Psoas muscle (tissue), 8 donors: Measurements from ENCODE around the gene THAP4. TPM values are rescaled to one million over a fixed set of nuclear protein-coding genes. Genes with fewer than 3 reads are reported as not detected.

Experiments
- ATAC-seq, 4 donors: fragments of 200-7000 bp; cut with Tn5 transposase; one replicate each; pipeline ENCODE4 v1.9.1; 2020; ENCODE audit warnings: moderate library complexity in 3 of 4, mild to moderate bottlenecking in 2 of 4
- DNase-seq, 2 donors: peaks; one replicate each; pipeline ENCODE4 v3.0.0-alpha.2; 2020
- H3K27ac ChIP-seq: fragments of 200-600 bp; one replicate; pipeline ENCODE4 v1.8.0; 2022
- H3K27me3 ChIP-seq, 3 donors: fragments of 200-600 bp in 1 of 3; one replicate each; pipeline versions ENCODE4 v1.6.1 to v1.8.0; 2013 to 2022; ENCODE audit warnings: low read length in 2 of 3, mild to moderate bottlenecking in 2 of 3, moderate library complexity in 1 of 3; ENCODE audit not compliant: insufficient read depth in 3 of 3
- H3K36me3 ChIP-seq, 2 donors: fragments of 200-600 bp in 1 of 2; one replicate each; pipeline versions ENCODE4 v1.6.1 to v1.8.0; 2013 to 2022; ENCODE audit warnings: low read depth in 1 of 2, mild to moderate bottlenecking in 1 of 2, moderate library complexity in 1 of 2; ENCODE audit not compliant: insufficient read depth in 1 of 2
- H3K4me1 ChIP-seq: fragments of 200-600 bp; one replicate; pipeline ENCODE4 v1.8.0; 2022
- H3K4me3 ChIP-seq: fragments of 200-600 bp; one replicate; pipeline ENCODE4 v1.8.0; 2022; ENCODE audit warnings: mild to moderate bottlenecking
- H3K9me3 ChIP-seq: fragments of 200-600 bp; one replicate; pipeline ENCODE4 v1.8.0; 2022
- WGBS, 3 donors: extraction: QIAGEN DNeasy Blood & Tissue Kit; methylation state at CpG; one replicate each; pipeline versions ENCODE4 v1.1.6 to v1.1.7; 2013; 5-methylcytosine and 5-hydroxymethylcytosine counted together
- intact Hi-C, 2 donors: fragments of 100-400 bp; cut with DNase I; formaldehyde crosslinking; loops; one replicate each; pipeline versions ENCODE4 v1.11.0 to v1.14.2; 2022
- long read RNA-seq, 2 donors: library from polyadenylated mRNA; unstranded; transcript quantifications; one replicate each; pipeline ENCODE4 v2.0.0, GENCODE V29; 2021
- polyA plus RNA-seq, 3 donors: library from polyadenylated mRNA; stranded (reverse); fragments of 200-250 nt; gene quantifications; one replicate each; pipeline ENCODE4 v1.2.3, GENCODE V29; 2013
- total RNA-seq, 4 donors: library from RNA; stranded (reverse); fragmentation: NEBNext Ultra II Directional in 2 of 4; extraction: Animal tissue kit (Norgen Biotek cat#: 25700) in 2 of 4; gene quantifications; one replicate each; pipeline versions ENCODE4 v1.2.1 to v1.2.4, GENCODE V29; 2021 to 2023
- TF ChIP-seq, protein P1 (sequence below): fragments of 200-600 bp; IDR thresholded peaks from one replicate; pipeline ENCODE4 v1.8.0; 2022; ENCODE audit warnings: antibody characterized with exemption
- donor health status: healthy with polysubstance abuse.
- donor health status: DM: no; HTN: no; CAD: no; lungs with moderate emphysema.
- donor health status: Bipolar disorder and iron deficiency.
- donor health status: healthy.
- donor health status: DM: yes; HTN: yes; CAD: no.
- donor health status: DM: no; HTN: no; CAD: no.
- donor health status: DM: no; HTN: no; CAD: no.
- donor health status: DM: yes; HTN: yes; CAD: no.

Gene THAP4, protein sequence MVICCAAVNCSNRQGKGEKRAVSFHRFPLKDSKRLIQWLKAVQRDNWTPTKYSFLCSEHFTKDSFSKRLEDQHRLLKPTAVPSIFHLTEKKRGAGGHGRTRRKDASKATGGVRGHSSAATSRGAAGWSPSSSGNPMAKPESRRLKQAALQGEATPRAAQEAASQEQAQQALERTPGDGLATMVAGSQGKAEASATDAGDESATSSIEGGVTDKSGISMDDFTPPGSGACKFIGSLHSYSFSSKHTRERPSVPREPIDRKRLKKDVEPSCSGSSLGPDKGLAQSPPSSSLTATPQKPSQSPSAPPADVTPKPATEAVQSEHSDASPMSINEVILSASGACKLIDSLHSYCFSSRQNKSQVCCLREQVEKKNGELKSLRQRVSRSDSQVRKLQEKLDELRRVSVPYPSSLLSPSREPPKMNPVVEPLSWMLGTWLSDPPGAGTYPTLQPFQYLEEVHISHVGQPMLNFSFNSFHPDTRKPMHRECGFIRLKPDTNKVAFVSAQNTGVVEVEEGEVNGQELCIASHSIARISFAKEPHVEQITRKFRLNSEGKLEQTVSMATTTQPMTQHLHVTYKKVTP
- total RNA-seq = 10 to 100 TPM; 64.9 to 96.7 (median 79.4) TPM
- 100 to 1,000 TPM in 1 of 3 donors, 10 to 100 TPM in 2; 86.6 to 133 (median 93.1) TPM for polyA plus RNA-seq
- long read RNA-seq, donor 1, transcript THAP4-204 (6 exons, 2,367 nt) = major isoform, 51 of 69 reads
- long read RNA-seq, donor 1, partial matches to known transcripts = 8 of 69 reads
- long read RNA-seq, donor 1, other reads (novel, unspliced or antisense) = 6 of 69 reads
- long read RNA-seq, donor 2, transcript THAP4-204 (6 exons, 2,367 nt) = major isoform, 103 of 147 reads
- long read RNA-seq, donor 2, partial matches to known transcripts = 29 of 147 reads
- long read RNA-seq, donor 2, other reads (novel, unspliced or antisense) = 12 of 147 reads

DNA sequence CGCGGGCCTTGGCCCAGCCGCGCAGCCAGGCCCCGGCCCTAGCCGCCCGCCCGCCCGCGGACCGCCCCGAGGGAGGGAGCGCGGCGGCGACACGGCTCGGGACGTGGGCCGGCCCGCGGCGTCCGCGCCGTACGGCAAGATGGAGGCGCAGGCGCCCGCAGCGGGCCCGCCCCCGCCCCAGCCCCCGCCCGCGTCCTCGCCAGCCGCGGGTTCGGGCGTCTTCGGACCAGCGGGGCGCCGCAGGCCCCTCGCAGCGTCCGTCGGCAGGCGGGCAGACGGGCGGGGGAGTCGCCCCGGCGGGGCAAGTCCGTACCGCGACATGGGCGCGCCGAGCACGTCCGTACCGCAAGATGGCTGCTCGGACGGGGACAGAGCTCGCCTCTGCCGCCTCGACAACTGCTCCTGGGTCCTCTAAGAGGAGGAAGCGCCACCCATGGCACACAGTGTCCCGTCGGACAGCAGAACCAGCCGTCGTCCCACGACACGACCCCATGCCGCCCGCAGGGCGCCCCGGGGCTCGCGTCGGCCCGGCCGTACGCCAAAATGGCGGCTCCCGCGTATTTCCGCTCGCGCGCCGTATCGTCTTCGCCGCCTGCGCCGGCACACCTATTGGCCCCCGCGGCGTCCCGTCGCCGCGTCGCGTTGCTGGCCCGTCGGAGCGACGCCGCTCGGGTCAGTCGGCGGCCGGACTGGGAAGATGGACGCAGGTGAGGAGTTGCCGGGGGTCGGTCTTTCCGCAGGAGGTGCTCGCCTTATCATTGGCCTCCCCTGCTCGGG lies at the start of gene THAP4, which contains the start of gene ATG4B:
Gene THAP4, minus strand, starts transcription at position 141 of the 777 bp plus-strand sequence. CDS start 141 bp downstream, outside the sequence.
Gene ATG4B, plus strand, starts transcription at position 676 of the 777 bp plus-strand sequence. Its CDS starts 22 bp downstream, at position 698.
- peaks cover 0 to 31% of the 10 kb centered on the region in 2 donors for H3K36me3 ChIP-seq
- peak within 1 kb of the TSS; percentile 99 for H3K27ac ChIP-seq
- intact Hi-C loops = loop anchor here in 1 of 2 donors (10.0 kb wide), 1 partner anchor 272 kb away; no protein-coding TSS in a partner anchor
- WGBS, 3 donors = 0% methylated on average over 70 to 123 of the region's 123 CpGs
- peak; percentile 92 to 94 (median 92) for ATAC-seq
- peaks cover 5% of the 10 kb centered on the region for H3K9me3 ChIP-seq
- TF ChIP-seq, protein P1, sequence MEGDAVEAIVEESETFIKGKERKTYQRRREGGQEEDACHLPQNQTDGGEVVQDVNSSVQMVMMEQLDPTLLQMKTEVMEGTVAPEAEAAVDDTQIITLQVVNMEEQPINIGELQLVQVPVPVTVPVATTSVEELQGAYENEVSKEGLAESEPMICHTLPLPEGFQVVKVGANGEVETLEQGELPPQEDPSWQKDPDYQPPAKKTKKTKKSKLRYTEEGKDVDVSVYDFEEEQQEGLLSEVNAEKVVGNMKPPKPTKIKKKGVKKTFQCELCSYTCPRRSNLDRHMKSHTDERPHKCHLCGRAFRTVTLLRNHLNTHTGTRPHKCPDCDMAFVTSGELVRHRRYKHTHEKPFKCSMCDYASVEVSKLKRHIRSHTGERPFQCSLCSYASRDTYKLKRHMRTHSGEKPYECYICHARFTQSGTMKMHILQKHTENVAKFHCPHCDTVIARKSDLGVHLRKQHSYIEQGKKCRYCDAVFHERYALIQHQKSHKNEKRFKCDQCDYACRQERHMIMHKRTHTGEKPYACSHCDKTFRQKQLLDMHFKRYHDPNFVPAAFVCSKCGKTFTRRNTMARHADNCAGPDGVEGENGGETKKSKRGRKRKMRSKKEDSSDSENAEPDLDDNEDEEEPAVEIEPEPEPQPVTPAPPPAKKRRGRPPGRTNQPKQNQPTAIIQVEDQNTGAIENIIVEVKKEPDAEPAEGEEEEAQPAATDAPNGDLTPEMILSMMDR = no peak
- peak within 1 kb of the TSS; percentile 87 for H3K4me3 ChIP-seq
- no peaks in the 10 kb centered on the region for H3K27me3 ChIP-seq
- DNase-seq = peak; percentile 88 to 93
- H3K4me1 ChIP-seq = peaks cover 30% of the 10 kb centered on the region

DNA sequence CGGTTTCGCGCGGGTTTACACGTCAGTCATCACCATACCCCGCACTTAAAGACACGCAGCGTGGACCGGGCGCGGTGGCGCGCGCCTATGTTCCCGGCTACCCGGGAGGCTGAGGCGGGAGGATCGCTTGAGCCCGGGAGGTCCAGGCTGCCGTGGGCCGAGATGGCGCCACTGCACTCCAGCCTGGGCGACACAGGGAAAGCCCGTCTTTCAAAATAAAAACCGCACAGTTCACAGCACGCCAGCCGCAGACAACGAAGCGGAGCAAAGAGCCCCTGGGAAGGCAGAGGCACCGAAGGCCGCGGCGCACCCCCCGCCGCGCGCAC lies 49.3 kb upstream of the THAP4 start:
- ATAC-seq = peak; percentile 1 to 4 (median 2)
- Histone ChIP-seq H3K4me3 (peak overlapping the region; percentile 98), H3K9me3 (no peaks in the 10 kb centered on the region), H3K27me3 (no peaks in the 10 kb centered on the region), H3K36me3 (peaks cover 5 to 50% of the 10 kb centered on the region in 2 donors), H3K4me1 (peaks cover 30% of the 10 kb centered on the region), H3K27ac (peak overlapping the region; percentile 98)
- TF ChIP-seq, protein P1 = no peak
- DNase-seq = no peak
- intact Hi-C loops = loop anchor here in 1 of 2 donors (5.0 kb wide), 1 partner anchor 46 kb away; the partner anchor contains the start of gene D2HGDH
- 0 to 1% (median 0%) methylated on average over 20 to 37 of the region's 37 CpGs for WGBS, 3 donors

DNA sequence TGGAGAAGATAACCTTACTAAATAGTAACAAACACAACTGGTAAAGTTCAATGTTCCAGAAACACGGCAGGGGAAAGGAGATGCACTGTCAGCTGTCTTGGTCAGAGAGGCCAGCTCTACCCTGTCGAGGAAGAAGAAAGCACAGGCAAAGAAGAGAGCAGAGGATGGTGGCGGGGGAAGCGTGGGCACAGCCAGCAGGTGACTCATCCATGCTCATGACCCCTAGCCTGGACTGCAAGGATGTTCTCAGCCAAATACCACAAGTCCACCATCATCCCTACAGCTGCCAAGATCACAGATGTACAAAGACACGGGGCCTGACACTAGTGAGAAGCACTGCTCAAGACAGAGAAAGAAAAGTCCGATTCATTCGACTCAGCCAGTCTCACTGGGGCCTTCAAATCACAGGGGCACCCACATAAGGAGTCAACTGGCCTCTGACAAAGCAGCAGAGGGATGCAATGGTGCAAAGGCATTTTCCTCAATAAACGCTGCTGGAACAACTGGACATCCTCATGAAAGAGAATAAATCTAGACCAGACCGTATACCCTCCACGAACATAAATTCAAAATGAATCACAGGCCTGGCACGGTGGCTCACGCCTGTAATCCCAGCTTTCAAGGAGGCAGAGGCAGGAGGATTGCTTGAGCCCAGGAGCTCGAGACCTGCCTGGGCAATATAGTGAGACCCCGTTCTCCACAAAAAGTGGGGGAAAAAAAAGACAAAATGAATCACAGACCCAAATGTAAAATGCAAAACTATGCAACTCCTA lies 44.1 kb upstream of the THAP4 start:
- TF ChIP-seq, protein P1 = no peak
- Histone ChIP-seq H3K36me3 (peaks cover 0 to 72% of the 10 kb centered on the region in 2 donors), H3K4me1 (peaks cover 16% of the 10 kb centered on the region), H3K4me3 (no peak overlapping the region), H3K9me3 (no peaks in the 10 kb centered on the region), H3K27ac (peak overlapping the region; percentile 49), H3K27me3 (no peaks in the 10 kb centered on the region)
- intact Hi-C loops = no loop called here
- 46 to 54% (median 50%) methylated on average over 14 of the region's 14 CpGs for WGBS, 3 donors
- ATAC-seq (peak; percentile 90 to 92 (median 92)), DNase-seq (peak; percentile 60 to 67)

DNA sequence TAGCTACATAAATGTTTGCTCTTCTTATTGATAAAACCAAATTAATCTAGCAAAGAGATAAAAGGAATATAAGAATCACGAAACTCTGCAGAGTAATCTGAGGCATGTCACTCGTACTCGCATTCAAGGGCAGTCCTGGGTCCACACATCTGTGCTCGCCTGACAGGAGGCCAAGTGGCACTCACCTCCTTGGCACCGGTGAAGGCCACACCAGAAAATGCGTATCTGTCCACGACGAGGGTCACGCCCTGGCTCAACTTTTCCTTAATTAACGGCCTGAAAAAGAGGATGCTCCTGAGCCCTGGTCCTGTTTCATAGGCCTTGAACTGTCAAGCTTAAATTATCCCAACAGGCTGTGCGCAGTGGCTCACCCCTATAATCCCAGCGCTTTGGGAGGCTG lies 43.1 kb upstream of the THAP4 start:
- Histone ChIP-seq H3K36me3 (peaks cover 0 to 74% of the 10 kb centered on the region in 2 donors), H3K4me3 (no peak overlapping the region), H3K27me3 (no peaks in the 10 kb centered on the region), H3K27ac (peak overlapping the region; percentile 28), H3K9me3 (no peaks in the 10 kb centered on the region), H3K4me1 (peaks cover 9% of the 10 kb centered on the region)
- intact Hi-C loops = no loop called here
- TF ChIP-seq, protein P1 = no peak
- no peak for ATAC-seq
- WGBS, 3 donors = 83 to 88% (median 84%) methylated on average over 12 of the region's 12 CpGs
- DNase-seq = no peak
